GM12878 (cell line): Measurements from ENCODE around the gene SEC14L1.

ENCODE experiments used
- BCL11A ChIP-seq: IDR thresholded peaks from 2 replicates; pipeline ENCODE4 v1.6.1; 2011; ENCODE audit warnings: low read depth, low read length
- CBFB ChIP-seq: IDR thresholded peaks from 2 replicates; pipeline ENCODE4 v1.6.1; 2016; ENCODE audit warnings: antibody characterized with exemption, low read depth
- EZH2 ChIP-seq: IDR thresholded peaks from 2 replicates; pipeline ENCODE4 v1.6.1; 2012; ENCODE audit warnings: low read depth, mild to moderate bottlenecking, control low read depth, inconsistent platforms, low read length, borderline replicate concordance; ENCODE audit not compliant: control insufficient read depth
- KLF5 ChIP-seq: fragments of 450-650 bp; IDR thresholded peaks from 2 replicates; pipeline ENCODE4 v1.6.1; 2014; ENCODE audit warnings: mild to moderate bottlenecking; ENCODE audit not compliant: partially characterized antibody
- LARP7 ChIP-seq: fragments of 450-650 bp; IDR thresholded peaks from 2 replicates; pipeline ENCODE4 v1.6.1; 2017; ENCODE audit warnings: mild to moderate bottlenecking
- POLR2A ChIP-seq: IDR thresholded peaks from 2 replicates; pipeline ENCODE4 v1.6.1; 2011; ENCODE audit warnings: low read depth, mild to moderate bottlenecking, low read length
- RAD21 ChIP-seq: IDR thresholded peaks from 2 replicates; pipeline ENCODE4 v1.6.1; 2011; ENCODE audit warnings: mild to moderate bottlenecking, low read depth, low read length, moderate library complexity; ENCODE audit not compliant: insufficient read depth
- SMC3 ChIP-seq: IDR thresholded peaks from 2 replicates; pipeline ENCODE4 v1.6.1; 2011; ENCODE audit warnings: low read length, improper control_type of control experiment, borderline replicate concordance
- TAF1 ChIP-seq: IDR thresholded peaks from 2 replicates; pipeline ENCODE4 v1.6.1; 2011; ENCODE audit warnings: mild to moderate bottlenecking, low read depth, low read length, borderline replicate concordance
- YBX1 ChIP-seq: fragments of 450-650 bp; IDR thresholded peaks from 2 replicates; pipeline ENCODE4 v1.6.1; 2016; ENCODE audit warnings: antibody characterized with exemption
- TF ChIP-seq, protein P1 (sequence below), 3 experiments: IDR thresholded peaks in 2 of 3; conservative IDR thresholded peaks in 1 of 3; 2 replicates each; pipeline ENCODE4 v1.5.1; 2011; ENCODE audit warnings: low read depth in 3 of 3, low read length in 3 of 3, mild to moderate bottlenecking in 3 of 3, control low read depth in 2 of 3, moderate library complexity in 2 of 3, inconsistent platforms in 1 of 3, mixed read lengths in 1 of 3; ENCODE audit not compliant: control insufficient read depth in 2 of 3, insufficient read depth in 1 of 3; ENCODE audit errors: extremely low read depth in 1 of 3
- TF ChIP-seq, protein P2 (sequence below): IDR thresholded peaks from 2 replicates; pipeline ENCODE4 v1.6.1; 2012; ENCODE audit warnings: low read depth, low read length, improper control_type of control experiment

DNA sequence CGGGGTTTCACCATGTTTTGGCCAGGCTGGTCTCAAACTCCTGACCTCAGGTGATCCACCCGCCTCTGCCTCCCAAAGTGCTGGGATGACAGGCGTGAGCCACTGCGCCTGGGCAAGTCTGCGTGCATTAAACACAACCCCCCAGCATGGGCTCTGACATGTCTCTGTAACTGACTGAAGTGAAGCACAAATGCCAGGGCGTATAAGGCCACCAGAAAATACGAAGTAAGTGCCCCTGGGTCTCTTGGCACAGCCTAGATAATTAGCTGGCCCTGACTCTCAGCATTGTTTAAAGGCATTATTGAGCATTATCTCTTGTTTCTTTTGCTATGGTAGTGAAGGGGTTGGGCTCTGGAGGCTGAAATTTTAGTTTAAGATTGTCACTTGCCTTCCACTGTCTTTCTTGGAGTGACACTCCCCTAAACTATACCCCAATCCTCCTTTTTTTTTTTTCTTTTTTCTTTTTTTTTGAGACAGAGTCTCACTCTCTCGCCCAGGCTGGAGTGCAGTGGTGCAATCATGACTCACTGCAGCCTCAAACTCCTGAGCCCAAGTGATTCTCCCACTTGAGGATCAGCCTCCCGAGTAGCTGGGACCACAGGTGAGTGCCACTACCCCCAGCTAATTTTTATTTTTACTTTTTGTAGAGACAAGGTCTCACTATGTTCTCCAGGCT is 8.2 kb upstream of the SEC14L1 start:
- TF ChIP-seq CBFB (no peak), TAF1 (no peak), SMC3 (no peak), KLF5 (no peak), EZH2 (no peak), RAD21 (no peak), YBX1 (no peak), BCL11A (no peak), LARP7 (no peak), POLR2A (no peak)
- TF ChIP-seq, protein P1, sequence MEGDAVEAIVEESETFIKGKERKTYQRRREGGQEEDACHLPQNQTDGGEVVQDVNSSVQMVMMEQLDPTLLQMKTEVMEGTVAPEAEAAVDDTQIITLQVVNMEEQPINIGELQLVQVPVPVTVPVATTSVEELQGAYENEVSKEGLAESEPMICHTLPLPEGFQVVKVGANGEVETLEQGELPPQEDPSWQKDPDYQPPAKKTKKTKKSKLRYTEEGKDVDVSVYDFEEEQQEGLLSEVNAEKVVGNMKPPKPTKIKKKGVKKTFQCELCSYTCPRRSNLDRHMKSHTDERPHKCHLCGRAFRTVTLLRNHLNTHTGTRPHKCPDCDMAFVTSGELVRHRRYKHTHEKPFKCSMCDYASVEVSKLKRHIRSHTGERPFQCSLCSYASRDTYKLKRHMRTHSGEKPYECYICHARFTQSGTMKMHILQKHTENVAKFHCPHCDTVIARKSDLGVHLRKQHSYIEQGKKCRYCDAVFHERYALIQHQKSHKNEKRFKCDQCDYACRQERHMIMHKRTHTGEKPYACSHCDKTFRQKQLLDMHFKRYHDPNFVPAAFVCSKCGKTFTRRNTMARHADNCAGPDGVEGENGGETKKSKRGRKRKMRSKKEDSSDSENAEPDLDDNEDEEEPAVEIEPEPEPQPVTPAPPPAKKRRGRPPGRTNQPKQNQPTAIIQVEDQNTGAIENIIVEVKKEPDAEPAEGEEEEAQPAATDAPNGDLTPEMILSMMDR (IDR thresholded peaks at IDR 0.05 in 2 of 3, conservative IDR thresholded peaks at IDR 0.05 in 1 of 3; ENCODE audit: control insufficient read depth in 2 of 3, extremely low read depth in 1 of 3, insufficient read depth in 1 of 3, low read depth in 3 of 3, low read length in 3 of 3) = no peak
- TF ChIP-seq, protein P2, sequence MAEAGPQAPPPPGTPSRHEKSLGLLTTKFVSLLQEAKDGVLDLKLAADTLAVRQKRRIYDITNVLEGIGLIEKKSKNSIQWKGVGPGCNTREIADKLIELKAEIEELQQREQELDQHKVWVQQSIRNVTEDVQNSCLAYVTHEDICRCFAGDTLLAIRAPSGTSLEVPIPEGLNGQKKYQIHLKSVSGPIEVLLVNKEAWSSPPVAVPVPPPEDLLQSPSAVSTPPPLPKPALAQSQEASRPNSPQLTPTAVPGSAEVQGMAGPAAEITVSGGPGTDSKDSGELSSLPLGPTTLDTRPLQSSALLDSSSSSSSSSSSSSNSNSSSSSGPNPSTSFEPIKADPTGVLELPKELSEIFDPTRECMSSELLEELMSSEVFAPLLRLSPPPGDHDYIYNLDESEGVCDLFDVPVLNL = no peak
